K562 (cell line): ENCODE data around the gene RAB6A.

Experiments used
- ATF3 ChIP-seq, 2 experiments: fragments of 450-650 bp in 1 of 2; sonication (generic) in 1 of 2; formaldehyde crosslinking in 1 of 2; IDR thresholded peaks in 1 of 2; conservative IDR thresholded peaks in 1 of 2; 2 replicates each; pipeline versions ENCODE4 v1.6.1 to v1.8.1; 2016 to 2023; ENCODE audit warnings: mild to moderate bottlenecking in 2 of 2, moderate library complexity in 2 of 2, inconsistent platforms in 1 of 2, missing genetic modification reagents in 1 of 2
- CREB1 ChIP-seq, 2 experiments: sonication (generic) in 1 of 2; formaldehyde crosslinking in 1 of 2; IDR thresholded peaks; 2 replicates each; pipeline versions ENCODE4 v1.6.1 to v1.8.0; 2012 to 2022; ENCODE audit warnings: inconsistent platforms in 1 of 2, mild to moderate bottlenecking in 1 of 2, missing genetic modification reagents in 1 of 2, moderate library complexity in 1 of 2
- CTCF ChIP-seq, 3 experiments: IDR thresholded peaks in 2 of 3; conservative IDR thresholded peaks in 1 of 3; 2 replicates each; pipeline ENCODE4 v1.5.1; 2011 to 2012; ENCODE audit warnings: low read length in 3 of 3, mild to moderate bottlenecking in 3 of 3, control low read depth in 2 of 3, improper control_type of control experiment in 1 of 3, inconsistent platforms in 1 of 3, low read depth in 1 of 3, mixed read lengths in 1 of 3, moderate library complexity in 1 of 3; ENCODE audit not compliant: insufficient read depth in 2 of 3
- EZH2 ChIP-seq: IDR thresholded peaks from 2 replicates; pipeline ENCODE4 v1.6.1; 2012; ENCODE audit warnings: low read depth, mild to moderate bottlenecking, inconsistent platforms, low read length, borderline replicate concordance
- MYC ChIP-seq, 2 experiments: fragments of 250-450 bp in 1 of 2; sonication (Bioruptor Pico) in 1 of 2; IDR thresholded peaks; 2 replicates each; pipeline versions ENCODE4 v1.5.1 to v1.6.1; 2012 to 2021; ENCODE audit warnings: low read depth in 2 of 2, borderline replicate concordance in 1 of 2, improper control_type of control experiment in 1 of 2, low read length in 1 of 2, mild to moderate bottlenecking in 1 of 2, moderate library complexity in 1 of 2
- NFYB ChIP-seq: IDR thresholded peaks from 2 replicates; pipeline ENCODE4 v1.6.1; 2011; ENCODE audit warnings: mild to moderate bottlenecking, moderate library complexity; ENCODE audit not compliant: insufficient read length; ENCODE audit errors: extremely low read depth
- POLR2B ChIP-seq: fragments of 450-650 bp; IDR thresholded peaks from 2 replicates; pipeline ENCODE4 v1.6.1; 2018; ENCODE audit warnings: low read depth; ENCODE audit not compliant: partially characterized antibody
- PREB ChIP-seq: sonication (generic); formaldehyde crosslinking; IDR thresholded peaks from 2 replicates; pipeline ENCODE4 v1.8.1; 2023; ENCODE audit warnings: mild to moderate bottlenecking, missing genetic modification reagents
- USF2 ChIP-seq: sonication (generic); formaldehyde crosslinking; IDR thresholded peaks from 2 replicates; pipeline ENCODE4 v1.5.0; 2020; ENCODE audit warnings: missing genetic modification reagents
- XRCC5 ChIP-seq: fragments of 200-400 bp; formaldehyde crosslinking; IDR thresholded peaks from 2 replicates; pipeline ENCODE4 v1.6.1; 2017; ENCODE audit warnings: low read depth, mild to moderate bottlenecking, low read length

GRCh38 chr11:73726825-73727224 lies 34.0 kb downstream of the RAB6A start:
- TF ChIP-seq XRCC5 (no peak), CTCF (IDR thresholded peaks at IDR 0.05 in 2 of 3, conservative IDR thresholded peaks at IDR 0.05 in 1 of 3; ENCODE audit: insufficient read depth in 2 of 3, low read depth in 1 of 3, low read length in 3 of 3) (no peak), PREB (CRISPR knock-in tag) (no peak), NFYB (no peak), POLR2B (no peak), MYC (IDR thresholded peaks at IDR 0.05; ENCODE audit: low read depth, low read length) (no peak), MYC (CRISPR knock-in tag; IDR thresholded peaks at IDR 0.05; ENCODE audit: borderline replicate concordance, low read depth) (no peak), ATF3 (IDR thresholded peaks at IDR 0.05) (no peak), ATF3 (CRISPR knock-in tag; conservative IDR thresholded peaks at IDR 0.05) (no peak), EZH2 (no peak), CREB1 (IDR thresholded peaks at IDR 0.05) (no peak), CREB1 (CRISPR knock-in tag; IDR thresholded peaks at IDR 0.05) (no peak), USF2 (CRISPR knock-in tag) (no peak)
